ES-I3 (cell line): Measurements from ENCODE around the gene CYP2W1.

Source experiments
- H3K36me3 ChIP-seq: 2 replicates; pipeline ENCODE4 v1.6.1; 2013; ENCODE audit warnings: mild to moderate bottlenecking, low read length, control low read depth, moderate library complexity; ENCODE audit not compliant: insufficient read depth
- H3K4me1 ChIP-seq: 2 replicates; pipeline ENCODE4 v1.6.1; 2013; ENCODE audit warnings: mild to moderate bottlenecking, control low read depth, low read length; ENCODE audit not compliant: insufficient read depth
- H3K9ac ChIP-seq: 2 replicates; pipeline ENCODE4 v1.6.1; 2013; ENCODE audit warnings: low read depth, mild to moderate bottlenecking, low read length, moderate library complexity
- H3K9me3 ChIP-seq: 2 replicates; pipeline ENCODE4 v1.6.1; 2013; ENCODE audit warnings: mild to moderate bottlenecking, low read length, moderate library complexity; ENCODE audit not compliant: control insufficient read depth, insufficient read depth

The CYP2W1 gene

GRCh38 chr7:1013581-1013980 is 30.6 kb downstream of the CYP2W1 start:
- H3K9ac ChIP-seq = no peak overlapping the region

GRCh38 chr7:1014681-1015080 is 31.7 kb downstream of the CYP2W1 start:
- no peak overlapping the region for H3K9ac ChIP-seq
- no peaks in the 10 kb centered on the region; the same call in 1 of the 2 replicates for H3K4me1 ChIP-seq
- no peaks in the 10 kb centered on the region for H3K36me3 ChIP-seq
- H3K9me3 ChIP-seq = no peaks in the 10 kb centered on the region

More at GRCh38 chr7:1013581-1013980, 30.6 kb downstream of the CYP2W1 start:
- Histone ChIP-seq H3K9me3 (no peaks in the 10 kb centered on the region), H3K36me3 (no peaks in the 10 kb centered on the region), H3K4me1 (no peaks in the 10 kb centered on the region; the same call in 1 of the 2 replicates)

DNA sequence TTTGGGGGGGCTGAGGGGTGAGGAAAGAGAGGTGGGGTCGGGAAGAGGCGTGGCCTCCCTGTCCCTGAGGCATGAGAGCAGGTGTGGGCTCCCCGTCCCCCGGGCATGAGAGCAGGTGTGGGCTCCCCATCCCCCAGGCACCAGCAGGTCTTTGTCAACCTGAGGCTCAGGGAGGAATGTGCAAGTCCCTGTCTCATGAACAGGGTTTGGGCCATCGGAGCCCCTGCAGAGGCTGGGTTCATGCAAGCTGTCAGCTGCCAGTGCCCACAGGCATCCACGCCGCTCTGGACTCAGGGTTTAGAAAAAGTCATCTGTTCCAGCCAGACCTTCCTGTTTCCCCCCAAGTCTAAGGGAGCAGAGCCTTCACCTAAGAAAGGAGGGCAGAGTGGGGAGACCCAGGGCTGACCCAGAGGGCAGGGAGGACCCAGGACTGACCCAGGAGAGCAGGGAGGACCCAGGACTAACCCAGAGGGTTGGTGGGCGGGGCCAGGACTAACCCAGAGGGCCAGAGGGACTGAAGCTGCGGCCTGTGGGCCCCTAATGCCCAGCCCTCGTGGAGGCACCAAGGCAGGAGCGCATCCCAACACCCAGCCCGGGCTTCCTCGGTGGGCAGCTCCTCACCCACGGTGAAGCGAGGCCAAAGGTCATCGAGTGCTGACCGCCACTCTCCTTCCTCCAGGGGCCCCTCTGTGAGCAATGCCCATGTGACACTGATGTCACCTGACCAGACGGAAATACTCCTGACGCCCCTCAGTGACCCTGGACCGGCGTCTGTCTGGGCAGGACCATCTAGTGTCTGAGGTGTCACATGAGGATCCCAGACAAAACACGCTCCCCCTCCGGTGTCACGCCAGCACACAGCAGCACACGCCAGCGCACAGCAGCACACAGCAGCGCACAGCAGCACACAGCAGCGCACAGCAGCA is 32.5 kb downstream of the CYP2W1 start:
- H3K36me3 ChIP-seq = no peaks in the 10 kb centered on the region
- H3K4me1 ChIP-seq = no peaks in the 10 kb centered on the region; the same call in 1 of the 2 replicates
- no peak overlapping the region for H3K9ac ChIP-seq
- H3K9me3 ChIP-seq = no peaks in the 10 kb centered on the region

DNA sequence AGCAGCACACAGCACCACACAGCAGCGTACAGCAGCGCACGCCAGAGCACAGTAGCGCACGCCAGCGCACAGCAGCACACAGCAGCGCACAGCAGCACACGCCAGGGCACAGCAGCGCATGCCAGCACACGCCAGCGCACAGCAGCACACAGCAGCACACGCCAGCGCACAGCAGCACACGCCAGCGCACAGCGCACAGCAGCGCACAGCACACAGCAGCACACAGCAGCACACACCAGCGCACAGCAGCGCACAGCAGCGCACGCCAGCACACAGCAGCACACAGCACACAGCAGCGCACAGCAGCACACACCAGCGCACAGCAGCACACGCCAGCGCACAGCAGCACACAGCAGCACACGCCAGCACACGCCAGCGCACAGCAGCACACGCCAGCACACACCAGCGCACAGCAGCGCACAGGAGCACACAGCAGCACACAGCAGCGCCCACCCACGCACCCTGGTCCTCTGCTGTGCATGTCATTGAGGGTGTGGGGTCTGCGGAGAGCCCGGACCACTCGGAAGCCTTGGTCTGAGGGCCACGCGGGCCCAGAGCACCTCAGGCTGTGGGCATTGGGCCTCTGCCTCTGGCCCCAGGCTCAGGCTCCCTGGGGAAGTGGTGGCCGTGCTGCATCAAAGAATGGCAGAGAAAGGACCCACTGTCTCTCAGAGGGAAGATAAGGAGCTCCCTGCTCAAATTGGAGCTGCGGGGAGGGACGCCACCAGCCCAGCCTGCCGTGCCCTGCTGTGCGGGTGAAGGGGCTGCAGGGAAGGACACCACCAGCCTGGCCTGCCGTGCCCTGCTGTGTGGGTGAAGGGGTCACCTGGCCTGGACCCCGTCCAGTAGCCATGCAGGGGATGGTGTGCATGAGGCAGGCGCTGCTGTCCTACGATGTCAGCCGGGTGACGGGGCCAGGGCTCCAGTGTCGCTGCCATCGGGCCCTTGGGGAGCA is 33.9 kb downstream of the CYP2W1 start:
- Histone ChIP-seq H3K36me3 (no peaks in the 10 kb centered on the region), H3K9me3 (no peaks in the 10 kb centered on the region), H3K4me1 (no peaks in the 10 kb centered on the region; the same call in 1 of the 2 replicates), H3K9ac (no peak overlapping the region)

- Histone ChIP-seq H3K36me3 (no peaks in the 10 kb centered on the region), H3K9me3 (no peaks in the 10 kb centered on the region), H3K4me1 (no peaks in the 10 kb centered on the region; the same call in 1 of the 2 replicates), H3K9ac (no peak overlapping the region)
Measured at GRCh38 chr7:1017586-1018333, 34.8 kb downstream of the CYP2W1 start.

DNA sequence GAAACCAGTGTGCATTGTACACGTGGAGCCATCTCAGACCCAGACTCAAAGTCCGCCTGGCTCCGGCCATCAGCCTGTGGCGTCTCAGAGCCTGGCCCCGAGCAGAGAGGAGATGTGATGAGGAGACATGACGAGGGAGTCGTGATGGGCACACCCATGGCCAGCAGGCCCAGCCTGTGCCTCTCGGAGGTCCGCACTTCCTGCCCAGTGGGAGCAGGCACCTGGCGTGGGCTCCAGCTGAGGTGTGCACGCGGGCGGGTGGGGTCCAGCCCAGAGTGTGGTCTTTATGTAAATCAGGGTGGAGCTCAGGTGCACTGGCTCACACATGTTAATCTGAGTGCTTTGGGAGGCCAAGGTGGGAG is 35.3 kb downstream of the CYP2W1 start:
- no peak overlapping the region for H3K9ac ChIP-seq
- H3K4me1 ChIP-seq = no peaks in the 10 kb centered on the region; the same call in 1 of the 2 replicates
- H3K36me3 ChIP-seq = no peaks in the 10 kb centered on the region
- no peaks in the 10 kb centered on the region for H3K9me3 ChIP-seq

GRCh38 chr7:1019255-1019785 is 36.3 kb downstream of the CYP2W1 start:
- H3K36me3 ChIP-seq = no peaks in the 10 kb centered on the region

GRCh38 chr7:1019789-1020610 is 37.0 kb downstream of the CYP2W1 start:
- Histone ChIP-seq H3K4me1 (no peaks in the 10 kb centered on the region; the same call in 1 of the 2 replicates), H3K9ac (no peak overlapping the region), H3K36me3 (no peaks in the 10 kb centered on the region), H3K9me3 (no peaks in the 10 kb centered on the region)

More at GRCh38 chr7:1019255-1019785, 36.3 kb downstream of the CYP2W1 start:
- Histone ChIP-seq H3K9me3 (no peaks in the 10 kb centered on the region), H3K4me1 (no peaks in the 10 kb centered on the region; the same call in 1 of the 2 replicates), H3K9ac (no peak overlapping the region)

GRCh38 chr7:1020849-1021251 is 37.9 kb downstream of the CYP2W1 start:
- Histone ChIP-seq H3K36me3 (no peaks in the 10 kb centered on the region), H3K9ac (no peak overlapping the region), H3K9me3 (no peaks in the 10 kb centered on the region), H3K4me1 (no peaks in the 10 kb centered on the region; the same call in 1 of the 2 replicates)

DNA sequence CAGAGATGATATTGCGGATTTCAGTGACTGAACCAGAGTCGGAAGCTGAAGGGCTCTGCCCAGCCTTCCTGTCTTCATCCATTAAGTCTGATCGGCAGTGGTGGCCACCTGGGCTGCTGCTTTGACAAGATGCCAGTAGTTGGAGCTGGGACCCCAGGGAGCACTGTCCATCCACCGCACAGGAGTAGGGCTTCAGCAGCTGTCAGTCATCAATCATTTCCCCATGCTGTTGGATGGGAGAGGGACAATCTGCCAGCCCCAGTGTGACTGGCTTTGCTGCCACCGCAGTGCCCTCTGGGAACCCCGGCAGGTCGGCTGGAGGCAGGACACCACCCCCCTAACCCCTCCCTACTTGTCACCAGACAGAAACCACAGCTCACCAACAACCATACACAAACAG is 38.4 kb downstream of the CYP2W1 start:
- no peaks in the 10 kb centered on the region for H3K4me1 ChIP-seq
- no peaks in the 10 kb centered on the region for H3K36me3 ChIP-seq
- H3K9me3 ChIP-seq = no peaks in the 10 kb centered on the region
- no peak overlapping the region for H3K9ac ChIP-seq

- no peaks in the 10 kb centered on the region for H3K4me1 ChIP-seq
- H3K36me3 ChIP-seq = no peaks in the 10 kb centered on the region
- H3K9ac ChIP-seq = no peak overlapping the region
Measured at GRCh38 chr7:1021931-1022330, 39.0 kb downstream of the CYP2W1 start.

GRCh38 chr7:1022356-1022755 is 39.4 kb downstream of the CYP2W1 start:
- no peak overlapping the region for H3K9ac ChIP-seq
- H3K9me3 ChIP-seq = no peaks in the 10 kb centered on the region
- no peaks in the 10 kb centered on the region for H3K4me1 ChIP-seq
- H3K36me3 ChIP-seq = no peaks in the 10 kb centered on the region

More at GRCh38 chr7:1021931-1022330, 39.0 kb downstream of the CYP2W1 start:
- H3K9me3 ChIP-seq = no peaks in the 10 kb centered on the region
